GM23248 (cell line): Measurements from ENCODE around the gene BICD1.

Experiments used
- EZH2 ChIP-seq: fragments of 200-600 bp; sonication (generic); IDR thresholded peaks from 2 replicates; pipeline ENCODE4 v1.6.1; 2018; ENCODE audit warnings: antibody characterized with exemption, mild to moderate bottlenecking; ENCODE audit not compliant: insufficient read depth, poor library complexity, severe bottlenecking
- EZH2phosphoT487 ChIP-seq: fragments of 200-600 bp; sonication (generic); IDR thresholded peaks from 2 replicates; pipeline ENCODE4 v1.6.1; 2018; ENCODE audit warnings: antibody characterized with exemption, moderate library complexity, mild to moderate bottlenecking, low read depth; ENCODE audit not compliant: insufficient read depth

DNA sequence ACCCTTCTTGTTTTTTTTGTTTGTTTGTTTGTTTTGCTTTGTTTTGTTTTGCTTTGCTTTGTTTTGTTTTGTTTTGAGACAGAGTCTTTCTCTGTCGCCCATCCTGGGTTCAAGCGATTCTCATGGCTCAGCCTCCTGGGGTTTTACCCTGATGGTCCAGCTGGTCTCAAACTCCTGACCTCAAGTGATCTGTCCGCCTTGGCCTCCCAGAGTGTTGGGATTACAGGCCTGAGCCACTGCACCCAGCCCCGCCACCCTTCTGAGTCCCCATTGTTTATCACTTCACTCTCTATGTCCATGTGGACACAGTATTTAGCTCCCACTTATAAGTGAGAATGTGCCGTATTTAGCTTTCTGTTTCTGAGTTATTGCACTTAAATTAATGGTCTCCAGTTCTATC lies 36.9 kb upstream of the BICD1 start:
- TF ChIP-seq EZH2phosphoT487 (no peak), EZH2 (no peak)
